ENCODE data around the gene DSEL. TPM values are rescaled to one million over a fixed set of nuclear protein-coding genes. Genes with fewer than 3 reads are reported as not detected.

Gene DSEL
- total and polyA plus RNA-seq, 12 donors = 1.0 to 11.5 (median 4.2) TPM

DNA sequence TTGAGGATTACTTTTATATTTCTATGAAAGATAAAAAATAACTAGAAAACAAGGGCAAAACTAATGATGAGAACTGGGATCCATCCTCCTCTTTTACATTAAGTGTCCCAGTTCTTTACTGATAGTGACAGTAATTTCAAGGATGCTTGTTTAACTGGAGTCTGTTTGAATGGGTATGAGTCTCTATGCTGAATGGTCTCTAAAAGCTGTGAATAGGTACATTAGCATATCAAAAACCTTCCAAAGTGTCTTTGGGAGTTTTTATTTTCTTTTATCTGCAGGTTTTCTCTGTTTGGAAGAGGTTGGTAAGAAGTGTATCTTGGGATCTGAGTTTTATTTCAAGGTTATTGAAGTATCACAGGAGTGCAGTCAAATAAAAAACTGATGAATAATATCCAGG is 30.0 kb downstream of the DSEL start:
- TF ChIP-seq, protein P1, sequence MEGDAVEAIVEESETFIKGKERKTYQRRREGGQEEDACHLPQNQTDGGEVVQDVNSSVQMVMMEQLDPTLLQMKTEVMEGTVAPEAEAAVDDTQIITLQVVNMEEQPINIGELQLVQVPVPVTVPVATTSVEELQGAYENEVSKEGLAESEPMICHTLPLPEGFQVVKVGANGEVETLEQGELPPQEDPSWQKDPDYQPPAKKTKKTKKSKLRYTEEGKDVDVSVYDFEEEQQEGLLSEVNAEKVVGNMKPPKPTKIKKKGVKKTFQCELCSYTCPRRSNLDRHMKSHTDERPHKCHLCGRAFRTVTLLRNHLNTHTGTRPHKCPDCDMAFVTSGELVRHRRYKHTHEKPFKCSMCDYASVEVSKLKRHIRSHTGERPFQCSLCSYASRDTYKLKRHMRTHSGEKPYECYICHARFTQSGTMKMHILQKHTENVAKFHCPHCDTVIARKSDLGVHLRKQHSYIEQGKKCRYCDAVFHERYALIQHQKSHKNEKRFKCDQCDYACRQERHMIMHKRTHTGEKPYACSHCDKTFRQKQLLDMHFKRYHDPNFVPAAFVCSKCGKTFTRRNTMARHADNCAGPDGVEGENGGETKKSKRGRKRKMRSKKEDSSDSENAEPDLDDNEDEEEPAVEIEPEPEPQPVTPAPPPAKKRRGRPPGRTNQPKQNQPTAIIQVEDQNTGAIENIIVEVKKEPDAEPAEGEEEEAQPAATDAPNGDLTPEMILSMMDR (IDR thresholded peaks at IDR 0.05) = no peak
- TF ChIP-seq POLR2A (IDR thresholded peaks at IDR 0.05) = no peak
- Histone ChIP-seq H3K27ac (no peak overlapping the region), H3K9me3 (replicated peaks in 1 of 3) (no peaks in the 10 kb centered on the region), H3K4me3 (no peak overlapping the region), H3K4me1 (replicated peaks in 1 of 2) (no peaks in the 10 kb centered on the region), H3K36me3 (replicated peaks in 1 of 2) (no peaks in the 10 kb centered on the region), H3K27me3 (no peaks in the 10 kb centered on the region)
- intact Hi-C loops (cut with DNase I) = no loop called here
- DNase-seq = no peak

DNA sequence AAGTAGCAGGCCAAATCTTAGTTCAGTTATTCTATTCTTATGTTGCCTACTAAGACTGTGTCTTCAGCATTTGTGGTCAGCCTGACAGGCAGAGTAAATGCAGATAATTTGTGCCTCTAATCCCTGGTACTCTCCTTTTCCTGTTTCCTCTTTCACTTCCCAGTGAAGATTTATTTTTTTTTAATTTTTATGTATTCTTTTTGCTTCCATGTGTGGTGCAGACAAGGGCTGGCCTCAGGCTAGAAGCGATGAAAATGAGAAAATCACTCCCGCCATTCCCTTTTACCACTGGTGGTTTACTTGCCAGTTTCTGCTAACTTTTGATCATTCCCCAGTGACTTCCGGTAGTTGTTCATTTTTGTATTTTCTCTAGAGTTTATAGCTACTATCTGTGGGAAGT is 30.9 kb downstream of the DSEL start:
- no peak overlapping the region for H3K27ac ChIP-seq
- TF ChIP-seq, protein P1 (IDR thresholded peaks at IDR 0.05) = no peak
- no peak for TF ChIP-seq POLR2A (IDR thresholded peaks at IDR 0.05)
- no peaks in the 10 kb centered on the region for H3K4me1 ChIP-seq (replicated peaks in 1 of 2)
- H3K4me3 ChIP-seq = no peak overlapping the region
- peaks cover 0 to 8% (median 2%) of the 10 kb centered on the region in 3 donors for H3K9me3 ChIP-seq (replicated peaks in 1 of 3)
- WGBS, 4 donors = 92 to 97% (median 94%) methylated on average over 3 of the region's 3 CpGs
- intact Hi-C loops (cut with DNase I) = no loop called here
- no peaks in the 10 kb centered on the region for H3K36me3 ChIP-seq (replicated peaks in 1 of 2)
- no peaks in the 10 kb centered on the region for H3K27me3 ChIP-seq
- DNase-seq = no peak

DNA sequence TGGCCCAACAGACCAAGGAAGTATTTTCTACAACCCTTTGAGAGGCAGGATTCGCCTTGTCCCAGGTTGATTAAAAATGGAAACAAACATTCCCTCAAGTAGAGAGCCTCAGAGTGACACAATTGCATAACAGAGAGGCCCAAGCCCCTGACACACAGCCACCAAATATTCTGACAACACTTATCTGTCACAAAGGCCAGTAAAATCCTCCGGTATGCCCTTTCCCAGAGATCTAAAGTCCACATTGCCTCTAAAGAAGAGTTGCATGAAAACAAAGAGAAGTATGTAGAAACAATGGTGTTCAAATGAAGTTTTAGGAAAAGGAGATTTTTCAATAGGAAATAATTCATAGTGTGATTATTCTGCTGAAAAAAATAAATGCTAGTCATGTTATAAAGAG is 32.1 kb downstream of the DSEL start:
- TF ChIP-seq, protein P1 (IDR thresholded peaks at IDR 0.05) = no peak
- TF ChIP-seq POLR2A (IDR thresholded peaks at IDR 0.05) = no peak
- Histone ChIP-seq H3K36me3 (replicated peaks in 1 of 2) (no peaks in the 10 kb centered on the region), H3K4me3 (no peak overlapping the region), H3K27me3 (no peaks in the 10 kb centered on the region), H3K9me3 (replicated peaks in 1 of 3) (peaks cover 0 to 9% (median 6%) of the 10 kb centered on the region in 3 donors), H3K4me1 (replicated peaks in 1 of 2) (no peaks in the 10 kb centered on the region), H3K27ac (no peak overlapping the region)
- WGBS, 4 donors = 88 to 93% (median 91%) methylated on average over 2 of the region's 2 CpGs
- intact Hi-C loops (cut with DNase I) = no loop called here
- DNase-seq = no peak

DNA sequence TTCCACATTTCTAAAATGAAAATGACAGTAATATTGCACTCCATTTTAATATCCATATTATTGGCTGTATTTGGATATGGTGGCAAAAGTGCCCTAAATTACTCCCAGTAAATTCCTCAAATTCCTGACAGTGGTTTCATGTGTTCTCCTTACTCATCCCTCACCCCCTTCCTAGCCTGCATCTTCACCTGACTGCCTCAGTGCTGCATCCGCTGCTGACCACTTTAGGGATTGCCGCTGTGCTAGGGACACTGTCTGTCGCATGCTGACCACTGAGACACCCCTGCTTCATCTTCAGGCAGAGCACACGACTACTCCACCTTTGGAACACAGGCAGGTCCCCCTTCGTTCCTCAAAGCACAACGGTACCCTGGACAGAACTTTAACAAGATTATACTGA is 32.6 kb downstream of the DSEL start:
- Histone ChIP-seq H3K27ac (no peak overlapping the region), H3K36me3 (replicated peaks in 1 of 2) (no peaks in the 10 kb centered on the region), H3K27me3 (no peaks in the 10 kb centered on the region), H3K4me1 (replicated peaks in 1 of 2) (no peaks in the 10 kb centered on the region), H3K4me3 (no peak overlapping the region), H3K9me3 (replicated peaks in 1 of 3) (peaks cover 0 to 12% (median 6%) of the 10 kb centered on the region in 3 donors)
- TF ChIP-seq POLR2A (IDR thresholded peaks at IDR 0.05) = no peak
- TF ChIP-seq, protein P1 (IDR thresholded peaks at IDR 0.05) = no peak
- intact Hi-C loops (cut with DNase I) = no loop called here
- DNase-seq = no peak
- 84 to 96% (median 88%) methylated on average over 6 of the region's 6 CpGs for WGBS, 4 donors
